HEK293 (cell line): ENCODE results near the gene WHRN.

Source experiments
- KLF9 ChIP-seq: fragments of 450-650 bp; formaldehyde crosslinking; IDR thresholded peaks from 2 replicates; pipeline ENCODE4 v1.5.1; 2016; ENCODE audit warnings: missing biosample characterization, missing genetic modification characterization, low read depth
- SCRT1 ChIP-seq: fragments of 450-650 bp; formaldehyde crosslinking; IDR thresholded peaks from 2 replicates; pipeline ENCODE4 v1.5.1; 2016; ENCODE audit warnings: missing biosample characterization, missing genetic modification characterization, borderline replicate concordance
- YY1 ChIP-seq: fragments of 450-650 bp; formaldehyde crosslinking; IDR thresholded peaks from 2 replicates; pipeline ENCODE4 v1.5.1; 2018; ENCODE audit warnings: missing biosample characterization, missing genetic modification characterization
- ZFHX2 ChIP-seq: fragments of 450-650 bp; formaldehyde crosslinking; conservative IDR thresholded peaks from 2 replicates; pipeline ENCODE4 v1.5.1; 2016; ENCODE audit warnings: missing biosample characterization, missing genetic modification characterization
- ZNF707 ChIP-seq: fragments of 450-650 bp; formaldehyde crosslinking; IDR thresholded peaks from 2 replicates; pipeline ENCODE4 v1.5.1; 2016; ENCODE audit warnings: missing biosample characterization, missing genetic modification characterization
- ZNF76 ChIP-seq: fragments of 450-650 bp; formaldehyde crosslinking; IDR thresholded peaks from 2 replicates; pipeline ENCODE4; 2016; ENCODE audit warnings: low read depth, missing biosample characterization, missing genetic modification characterization, borderline replicate concordance
- ZNF792 ChIP-seq: fragments of 450-650 bp; formaldehyde crosslinking; IDR thresholded peaks from 2 replicates; pipeline ENCODE4 v1.5.1; 2016; ENCODE audit warnings: missing biosample characterization, missing genetic modification characterization
- TF ChIP-seq, protein P1 (sequence below): fragments of 450-650 bp; formaldehyde crosslinking; IDR thresholded peaks from 2 replicates; pipeline ENCODE4 v1.5.1; 2016; ENCODE audit warnings: missing biosample characterization, missing genetic modification characterization
- TF ChIP-seq, protein P2 (sequence below): fragments of 450-650 bp; formaldehyde crosslinking; IDR thresholded peaks from 2 replicates; pipeline ENCODE4 v1.5.0; 2017; ENCODE audit warnings: missing biosample characterization, missing genetic modification characterization, borderline replicate concordance

DNA sequence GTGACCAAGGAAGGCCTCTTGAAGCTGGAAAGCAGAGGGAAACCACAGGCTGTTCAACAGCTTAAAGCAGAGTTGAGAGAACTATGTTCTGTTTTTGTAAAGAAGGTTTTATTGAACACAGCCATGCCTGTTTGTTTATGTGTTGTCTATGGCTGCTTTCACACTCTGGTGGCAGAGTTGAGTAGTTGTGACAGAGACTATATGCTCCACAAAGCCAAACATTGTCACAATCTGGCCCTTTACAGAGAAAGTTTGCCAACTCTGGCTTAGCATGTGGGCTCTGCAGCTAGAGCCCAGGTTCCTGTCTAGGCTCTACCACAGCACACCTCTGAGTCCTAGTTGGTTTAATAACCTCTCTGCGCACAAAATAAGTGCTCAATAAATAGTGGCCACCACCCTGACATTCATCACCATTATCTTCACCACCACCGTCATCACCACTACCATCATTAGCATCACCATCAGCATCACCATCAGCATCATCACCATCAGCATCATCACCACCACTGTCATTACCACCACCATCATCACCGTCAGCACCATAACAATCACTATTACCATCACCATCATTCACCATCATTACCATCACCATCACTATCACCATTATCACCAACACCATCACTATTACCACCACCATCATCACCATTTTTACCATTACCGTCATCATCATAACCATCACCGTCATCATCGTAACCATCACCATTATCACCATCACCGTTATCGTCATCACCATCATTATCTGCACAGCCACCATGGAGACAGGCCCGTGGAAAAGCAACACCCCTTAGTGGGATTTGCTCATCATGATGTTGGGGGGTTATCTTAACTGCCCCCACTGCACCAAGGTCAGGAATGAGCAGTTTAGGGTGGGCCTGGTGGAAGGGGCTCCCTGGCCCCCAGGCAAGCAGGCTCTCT, 135.8 kb downstream of the WHRN start:
- TF ChIP-seq SCRT1 (tag by site-specific recombination) (no peak), KLF9 (no peak), ZFHX2 (no peak), ZNF792 (no peak), YY1 (no peak), ZNF76 (no peak), ZNF707 (tag by site-specific recombination) (no peak)
- TF ChIP-seq, protein P1, sequence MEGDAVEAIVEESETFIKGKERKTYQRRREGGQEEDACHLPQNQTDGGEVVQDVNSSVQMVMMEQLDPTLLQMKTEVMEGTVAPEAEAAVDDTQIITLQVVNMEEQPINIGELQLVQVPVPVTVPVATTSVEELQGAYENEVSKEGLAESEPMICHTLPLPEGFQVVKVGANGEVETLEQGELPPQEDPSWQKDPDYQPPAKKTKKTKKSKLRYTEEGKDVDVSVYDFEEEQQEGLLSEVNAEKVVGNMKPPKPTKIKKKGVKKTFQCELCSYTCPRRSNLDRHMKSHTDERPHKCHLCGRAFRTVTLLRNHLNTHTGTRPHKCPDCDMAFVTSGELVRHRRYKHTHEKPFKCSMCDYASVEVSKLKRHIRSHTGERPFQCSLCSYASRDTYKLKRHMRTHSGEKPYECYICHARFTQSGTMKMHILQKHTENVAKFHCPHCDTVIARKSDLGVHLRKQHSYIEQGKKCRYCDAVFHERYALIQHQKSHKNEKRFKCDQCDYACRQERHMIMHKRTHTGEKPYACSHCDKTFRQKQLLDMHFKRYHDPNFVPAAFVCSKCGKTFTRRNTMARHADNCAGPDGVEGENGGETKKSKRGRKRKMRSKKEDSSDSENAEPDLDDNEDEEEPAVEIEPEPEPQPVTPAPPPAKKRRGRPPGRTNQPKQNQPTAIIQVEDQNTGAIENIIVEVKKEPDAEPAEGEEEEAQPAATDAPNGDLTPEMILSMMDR, result no peak
- TF ChIP-seq, protein P2, sequence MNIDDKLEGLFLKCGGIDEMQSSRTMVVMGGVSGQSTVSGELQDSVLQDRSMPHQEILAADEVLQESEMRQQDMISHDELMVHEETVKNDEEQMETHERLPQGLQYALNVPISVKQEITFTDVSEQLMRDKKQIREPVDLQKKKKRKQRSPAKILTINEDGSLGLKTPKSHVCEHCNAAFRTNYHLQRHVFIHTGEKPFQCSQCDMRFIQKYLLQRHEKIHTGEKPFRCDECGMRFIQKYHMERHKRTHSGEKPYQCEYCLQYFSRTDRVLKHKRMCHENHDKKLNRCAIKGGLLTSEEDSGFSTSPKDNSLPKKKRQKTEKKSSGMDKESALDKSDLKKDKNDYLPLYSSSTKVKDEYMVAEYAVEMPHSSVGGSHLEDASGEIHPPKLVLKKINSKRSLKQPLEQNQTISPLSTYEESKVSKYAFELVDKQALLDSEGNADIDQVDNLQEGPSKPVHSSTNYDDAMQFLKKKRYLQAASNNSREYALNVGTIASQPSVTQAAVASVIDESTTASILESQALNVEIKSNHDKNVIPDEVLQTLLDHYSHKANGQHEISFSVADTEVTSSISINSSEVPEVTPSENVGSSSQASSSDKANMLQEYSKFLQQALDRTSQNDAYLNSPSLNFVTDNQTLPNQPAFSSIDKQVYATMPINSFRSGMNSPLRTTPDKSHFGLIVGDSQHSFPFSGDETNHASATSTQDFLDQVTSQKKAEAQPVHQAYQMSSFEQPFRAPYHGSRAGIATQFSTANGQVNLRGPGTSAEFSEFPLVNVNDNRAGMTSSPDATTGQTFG (tag by site-specific recombination), result no peak
